Iris pigment epithelial cell (primary cell): ENCODE results near the gene MFSD2A.
"Not testable (repeated sequence)": the region's sequence is repeated elsewhere in the genome, so short reads cannot be mapped to it uniquely, and the experiment has no call there.

Experiments
- DNase-seq: peaks from one replicate; pipeline ENCODE4 v3.0.0-alpha.2; 2011; ENCODE audit warnings: low read depth

MFSD2A gene

GRCh38 chr1:39940980-39941871 lies 13.7 kb upstream of the MFSD2A start:
- no peak for DNase-seq

GRCh38 chr1:39943471-39944290 lies 11.3 kb upstream of the MFSD2A start:
- no peak for DNase-seq

GRCh38 chr1:39944410-39945112 lies 10.4 kb upstream of the MFSD2A start:
- DNase-seq, result no peak

- DNase-seq, result no peak
Observed at GRCh38 chr1:39946216-39946615, 8.7 kb upstream of the MFSD2A start.

- DNase-seq, result no peak
Observed at GRCh38 chr1:39947260-39947659, 7.7 kb upstream of the MFSD2A start.

GRCh38 chr1:39949891-39950290 lies 5.1 kb upstream of the MFSD2A start:
- DNase-seq, result no peak

GRCh38 chr1:39951926-39952325 lies 3.0 kb upstream of the MFSD2A start:
- DNase-seq, result no peak

- no peak for DNase-seq
Observed at GRCh38 chr1:39952359-39953110, 2.4 kb upstream of the MFSD2A start.

GRCh38 chr1:39954324-39954869 lies 548 bp upstream of the MFSD2A start:
- DNase-seq, result no peak

- peak; percentile 65 for DNase-seq
Observed at GRCh38 chr1:39955547-39956539, 898 bp downstream of the MFSD2A start.

- no peak for DNase-seq
Observed at GRCh38 chr1:39957299-39958015, 2.5 kb downstream of the MFSD2A start.

- no peak for DNase-seq
Observed at GRCh38 chr1:39958403-39959200, 3.7 kb downstream of the MFSD2A start.

GRCh38 chr1:39959651-39960333 lies 4.8 kb downstream of the MFSD2A start:
- no peak for DNase-seq

GRCh38 chr1:39960431-39960958 lies 5.5 kb downstream of the MFSD2A start:
- no peak for DNase-seq

- DNase-seq, result no peak
Observed at GRCh38 chr1:39962450-39962825, 7.5 kb downstream of the MFSD2A start.

GRCh38 chr1:39962964-39963363 lies 8.0 kb downstream of the MFSD2A start:
- not testable (repeated sequence) for DNase-seq

GRCh38 chr1:39964552-39964951 lies 9.6 kb downstream of the MFSD2A start:
- no peak for DNase-seq

GRCh38 chr1:39965044-39965443 lies 10.1 kb downstream of the MFSD2A start:
- no peak for DNase-seq
